ENCODE data around the gene PDZD7.

DNA sequence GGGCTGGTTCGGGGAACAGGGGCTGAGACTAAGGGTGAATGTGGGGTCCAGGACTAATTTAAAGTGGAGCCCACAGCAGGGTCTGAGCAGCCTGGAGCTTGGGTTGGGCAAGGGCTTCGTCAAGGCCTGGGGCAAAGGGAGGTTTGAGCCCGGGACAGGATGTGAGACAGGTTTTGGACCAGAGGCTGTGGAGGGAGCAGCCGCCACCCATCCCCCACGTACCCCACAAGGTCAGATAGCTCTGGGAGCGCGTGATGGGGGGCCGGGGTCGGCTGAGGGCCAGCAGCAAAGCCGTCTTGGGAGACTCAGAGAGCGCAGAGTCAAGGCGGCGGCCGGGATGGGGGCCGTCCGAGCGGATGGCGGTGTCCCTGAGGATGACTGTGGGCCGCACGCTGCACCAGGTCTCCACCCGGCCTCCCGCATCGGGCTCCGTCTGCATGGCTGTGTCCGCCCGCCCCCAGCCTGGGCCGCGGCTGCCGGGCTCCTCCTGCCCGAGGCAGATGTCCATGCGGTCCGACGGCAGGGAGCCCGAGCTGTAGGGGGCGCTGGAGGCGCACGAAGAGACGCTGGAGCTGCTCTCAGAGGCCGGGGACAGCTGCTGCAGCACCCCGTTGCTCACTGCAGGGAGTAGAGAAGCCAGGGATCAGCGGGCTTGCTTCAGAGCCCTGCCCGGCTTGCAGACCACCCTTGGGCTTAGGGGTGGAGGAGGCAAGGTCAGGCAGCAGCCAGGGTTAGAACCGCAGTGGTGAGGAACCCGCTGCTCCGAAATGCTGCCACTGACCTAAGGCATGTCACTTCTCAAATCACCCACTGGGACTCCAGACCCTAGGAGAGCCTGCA lies 12.1 kb downstream of the PDZD7 start:
- TF ChIP-seq, protein P1, sequence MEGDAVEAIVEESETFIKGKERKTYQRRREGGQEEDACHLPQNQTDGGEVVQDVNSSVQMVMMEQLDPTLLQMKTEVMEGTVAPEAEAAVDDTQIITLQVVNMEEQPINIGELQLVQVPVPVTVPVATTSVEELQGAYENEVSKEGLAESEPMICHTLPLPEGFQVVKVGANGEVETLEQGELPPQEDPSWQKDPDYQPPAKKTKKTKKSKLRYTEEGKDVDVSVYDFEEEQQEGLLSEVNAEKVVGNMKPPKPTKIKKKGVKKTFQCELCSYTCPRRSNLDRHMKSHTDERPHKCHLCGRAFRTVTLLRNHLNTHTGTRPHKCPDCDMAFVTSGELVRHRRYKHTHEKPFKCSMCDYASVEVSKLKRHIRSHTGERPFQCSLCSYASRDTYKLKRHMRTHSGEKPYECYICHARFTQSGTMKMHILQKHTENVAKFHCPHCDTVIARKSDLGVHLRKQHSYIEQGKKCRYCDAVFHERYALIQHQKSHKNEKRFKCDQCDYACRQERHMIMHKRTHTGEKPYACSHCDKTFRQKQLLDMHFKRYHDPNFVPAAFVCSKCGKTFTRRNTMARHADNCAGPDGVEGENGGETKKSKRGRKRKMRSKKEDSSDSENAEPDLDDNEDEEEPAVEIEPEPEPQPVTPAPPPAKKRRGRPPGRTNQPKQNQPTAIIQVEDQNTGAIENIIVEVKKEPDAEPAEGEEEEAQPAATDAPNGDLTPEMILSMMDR (IDR thresholded peaks at IDR 0.05; ENCODE audit: borderline replicate concordance, extremely low read depth, low read length, poor library complexity, severe bottlenecking): peak; percentile 57
- no peak for TF ChIP-seq EZH2 (IDR thresholded peaks at IDR 0.05; ENCODE audit: borderline replicate concordance, low read depth, low read length, severe bottlenecking)
